K562 (cell line): Measurements from ENCODE around the gene MGAT1. TPM values are rescaled to one million over a fixed set of nuclear protein-coding genes. Genes with fewer than 3 reads are reported as not detected.

Experiments used
- CBFB ChIP-seq: sonication (generic); formaldehyde crosslinking; IDR thresholded peaks from 2 replicates; pipeline ENCODE4 v1.4.0; 2020; ENCODE audit warnings: mild to moderate bottlenecking, missing genetic modification reagents
- CHD1 ChIP-seq: fragments of 200-600 bp; sonication (generic); IDR thresholded peaks from one replicate; pipeline ENCODE4 v1.6.1; 2012; ENCODE audit warnings: mild to moderate bottlenecking, moderate library complexity, low read length, inconsistent platforms
- CREB1 ChIP-seq, 2 experiments: sonication (generic) in 1 of 2; formaldehyde crosslinking in 1 of 2; IDR thresholded peaks; 2 replicates each; pipeline versions ENCODE4 v1.6.1 to v1.8.0; 2012 to 2022; ENCODE audit warnings: inconsistent platforms in 1 of 2, mild to moderate bottlenecking in 1 of 2, missing genetic modification reagents in 1 of 2, moderate library complexity in 1 of 2
- DACH1 ChIP-seq: fragments of 450-650 bp; IDR thresholded peaks from 2 replicates; pipeline ENCODE4 v1.6.1; 2018; ENCODE audit not compliant: partially characterized antibody
- ELF2 ChIP-seq: fragments of 250-450 bp; sonication (Bioruptor Pico); IDR thresholded peaks from 2 replicates; pipeline ENCODE4 v1.5.0; 2021; ENCODE audit warnings: mild to moderate bottlenecking
- GATAD2B ChIP-seq: fragments of 450-650 bp; IDR thresholded peaks from 2 replicates; pipeline ENCODE4 v1.6.1; 2017; ENCODE audit warnings: mild to moderate bottlenecking, borderline replicate concordance
- HDAC1 ChIP-seq, 2 experiments: fragments of 450-650 bp; IDR thresholded peaks; 2 replicates each; pipeline ENCODE4 v1.6.1; 2016 to 2017; ENCODE audit warnings: inconsistent platforms in 1 of 2, mild to moderate bottlenecking in 1 of 2, moderate library complexity in 1 of 2
- IRF1 ChIP-seq: sonication (generic); formaldehyde crosslinking; IDR thresholded peaks from 2 replicates; pipeline ENCODE4 v1.8.0; 2022; ENCODE audit warnings: missing genetic modification reagents, mild to moderate bottlenecking, borderline replicate concordance
- JUNB ChIP-seq: fragments of 450-650 bp; formaldehyde crosslinking; conservative IDR thresholded peaks from 2 replicates; pipeline ENCODE4 v1.4.0; 2020; ENCODE audit warnings: mild to moderate bottlenecking
- PBX2 ChIP-seq, 2 experiments: IDR thresholded peaks in 1 of 2; conservative IDR thresholded peaks in 1 of 2; 2 replicates each; pipeline ENCODE4 v1.6.1; 2016; ENCODE audit warnings: low read depth in 2 of 2, mild to moderate bottlenecking in 1 of 2, missing compliant biosample characterization in 1 of 2, missing genetic modification characterization in 1 of 2, moderate library complexity in 1 of 2
- SIN3B ChIP-seq: fragments of 450-650 bp; IDR thresholded peaks from 2 replicates; pipeline ENCODE4 v1.6.1; 2017; ENCODE audit warnings: low read depth, mild to moderate bottlenecking, moderate library complexity
- TBL1XR1 ChIP-seq, 2 experiments: IDR thresholded peaks; 2 replicates each; pipeline ENCODE4 v1.6.1; 2012; ENCODE audit warnings: improper control_type of control experiment in 2 of 2, low read length in 2 of 2, mild to moderate bottlenecking in 1 of 2
- TCF7 ChIP-seq: sonication (generic); IDR thresholded peaks from 2 replicates; pipeline ENCODE4 v1.6.1; 2016; ENCODE audit warnings: antibody characterized with exemption, borderline replicate concordance
- TFAM ChIP-seq: fragments of 250-450 bp; sonication (Bioruptor Pico); conservative IDR thresholded peaks from 2 replicates; pipeline ENCODE4 v1.5.0; 2021; ENCODE audit warnings: mild to moderate bottlenecking, moderate library complexity
- ZKSCAN1 ChIP-seq: fragments of 150-350 bp; IDR thresholded peaks from 2 replicates; pipeline ENCODE4 v1.6.1; 2016; ENCODE audit warnings: low read depth, low read length
- ZNF184 ChIP-seq: sonication (generic); formaldehyde crosslinking; IDR thresholded peaks from 2 replicates; pipeline ENCODE4 v1.5.0; 2020; ENCODE audit warnings: missing genetic modification reagents
- ZNF41 ChIP-seq: fragments of 250-450 bp; sonication (Bioruptor Pico); conservative IDR thresholded peaks from 2 replicates; pipeline ENCODE4 v1.4.0; 2020; ENCODE audit warnings: mild to moderate bottlenecking
- ZNF644 ChIP-seq: fragments of 200-800 bp; sonication (Bioruptor generic); IDR thresholded peaks from 2 replicates; pipeline ENCODE4 v1.6.1; 2016; ENCODE audit warnings: low read depth, missing genetic modification characterization, missing compliant biosample characterization
- polyA plus RNA-seq, 8 experiments: library from polyadenylated mRNA; depleted of rRNA in 4 of 8; stranded (reverse) in 5 of 8; unstranded in 3 of 8; fragments of >200 nt; fragmentation: Nextera tagmentation in 2 of 8; fragmentation: Illumina TruSeq in 1 of 8; extraction: Ambion mirVana in 2 of 8; extraction: Trizol in 1 of 8; gene quantifications; 2 replicates each; pipeline versions ENCODE4 v1.2.1 to v1.2.3, GENCODE V29; 2011 to 2014; ENCODE audit warnings: inconsistent platforms in 1 of 8, missing spikeins in 1 of 8
- total RNA-seq, 7 experiments: library from RNA; depleted of rRNA in 6 of 7; stranded (reverse); fragments of >200 nt in 6 of 7; fragmentation: Illumina TruSeq in 2 of 7; extraction: Trizol in 2 of 7; gene quantifications; 2 replicates each; pipeline versions ENCODE4 v1.2.1 to v1.2.3, GENCODE V29; 2011 to 2021; ENCODE audit warnings: low replicate concordance in 1 of 7
- TF ChIP-seq, protein P1 (sequence below): fragments of 450-650 bp; IDR thresholded peaks from 2 replicates; pipeline ENCODE4 v1.6.1; 2016; ENCODE audit warnings: antibody characterized with exemption
- TF ChIP-seq, protein P2 (sequence below): sonication (generic); formaldehyde crosslinking; IDR thresholded peaks from 2 replicates; pipeline ENCODE4 v1.8.0; 2022; ENCODE audit warnings: missing genetic modification reagents, mild to moderate bottlenecking, borderline replicate concordance

The MGAT1 gene
- total and polyA plus RNA-seq, 9 of the 15 experiments (the other 6 are each of a cell fraction or from before 2014, with no cell fraction given), result 3.9 to 82.7 (median 44.5) TPM

DNA sequence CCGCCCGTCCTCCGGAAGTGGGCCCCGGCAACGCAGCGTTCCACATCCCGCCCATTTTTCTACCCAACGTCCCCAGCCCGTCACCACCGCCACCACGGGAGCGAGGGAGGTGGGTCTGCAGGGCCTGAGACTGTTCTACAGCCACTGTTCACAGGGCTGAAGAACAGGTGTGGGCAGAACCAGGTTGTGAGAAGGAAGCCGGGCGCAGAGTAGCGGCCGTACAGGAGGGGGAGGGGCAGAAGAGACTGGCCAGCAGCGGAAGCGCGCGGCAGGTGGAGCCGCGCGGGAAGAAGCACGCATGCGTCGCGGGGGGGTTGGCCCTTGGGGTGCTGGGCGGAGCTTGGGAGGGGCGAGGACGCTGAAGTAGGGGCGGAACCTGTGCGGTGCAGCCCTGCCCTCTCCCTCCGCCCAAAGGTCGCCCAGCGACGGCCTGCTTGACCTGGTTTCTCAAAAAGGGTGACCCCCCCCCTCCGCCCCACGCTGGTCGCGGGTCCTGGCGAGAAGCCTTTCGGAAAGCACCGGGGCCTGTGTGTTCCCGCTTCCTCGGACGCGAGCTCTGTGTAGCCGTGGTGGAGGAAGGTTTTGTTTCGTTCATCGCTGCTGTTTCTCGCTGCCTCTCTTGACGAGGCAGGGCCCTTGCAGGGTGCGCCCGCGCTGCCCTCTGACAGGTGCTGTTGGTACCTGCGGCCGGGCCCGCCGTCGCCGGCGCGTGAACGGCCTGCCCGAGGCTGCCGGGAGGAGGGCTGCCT, 7.8 kb upstream of the MGAT1 start (continued):
- TF ChIP-seq ZNF41 (CRISPR knock-in tag), result 0 out of 2 replicates have a peak, but pooled peaks have one; percentile 49
- TF ChIP-seq ZNF644 (tag), result peak; percentile 68
- TF ChIP-seq, protein P1, sequence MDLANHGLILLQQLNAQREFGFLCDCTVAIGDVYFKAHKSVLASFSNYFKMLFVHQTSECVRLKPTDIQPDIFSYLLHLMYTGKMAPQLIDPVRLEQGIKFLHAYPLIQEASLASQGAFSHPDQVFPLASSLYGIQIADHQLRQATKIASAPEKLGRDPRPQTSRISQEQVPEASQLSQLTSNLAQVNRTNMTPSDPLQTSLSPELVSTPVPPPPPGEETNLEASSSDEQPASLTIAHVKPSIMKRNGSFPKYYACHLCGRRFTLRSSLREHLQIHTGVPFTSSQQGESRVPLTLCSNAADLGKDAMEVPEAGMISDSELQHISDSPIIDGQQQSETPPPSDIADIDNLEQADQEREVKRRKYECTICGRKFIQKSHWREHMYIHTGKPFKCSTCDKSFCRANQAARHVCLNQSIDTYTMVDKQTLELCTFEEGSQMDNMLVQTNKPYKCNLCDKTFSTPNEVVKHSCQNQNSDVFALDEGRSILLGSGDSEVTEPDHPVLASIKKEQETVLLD, result peak; percentile 91
- TF ChIP-seq SIN3B, result peak; percentile 69; the same call in 1 of the 2 replicates
- no peak for TF ChIP-seq TCF7
- peak in 1 of 2 experiments; percentile 82; a peak in 2 of 4 replicates for TF ChIP-seq HDAC1 (IDR thresholded peaks at IDR 0.05)
- TF ChIP-seq GATAD2B, result peak; percentile 66; the same call in 1 of the 2 replicates
- TF ChIP-seq ZKSCAN1, result no peak
- no peak for TF ChIP-seq PBX2 (CRISPR knock-in tag; IDR thresholded peaks at IDR 0.05; ENCODE audit: low read depth)
- no peak for TF ChIP-seq PBX2 (tag; conservative IDR thresholded peaks at IDR 0.05; ENCODE audit: low read depth)
- TF ChIP-seq JUNB (CRISPR knock-in tag), result no peak
- no peak; the same call in 1 of the 2 replicates for TF ChIP-seq CREB1 (IDR thresholded peaks at IDR 0.05)
- peak; percentile 57 for TF ChIP-seq CREB1 (CRISPR knock-in tag; IDR thresholded peaks at IDR 0.05)
- no peak for TF ChIP-seq DACH1
- TF ChIP-seq, protein P2, sequence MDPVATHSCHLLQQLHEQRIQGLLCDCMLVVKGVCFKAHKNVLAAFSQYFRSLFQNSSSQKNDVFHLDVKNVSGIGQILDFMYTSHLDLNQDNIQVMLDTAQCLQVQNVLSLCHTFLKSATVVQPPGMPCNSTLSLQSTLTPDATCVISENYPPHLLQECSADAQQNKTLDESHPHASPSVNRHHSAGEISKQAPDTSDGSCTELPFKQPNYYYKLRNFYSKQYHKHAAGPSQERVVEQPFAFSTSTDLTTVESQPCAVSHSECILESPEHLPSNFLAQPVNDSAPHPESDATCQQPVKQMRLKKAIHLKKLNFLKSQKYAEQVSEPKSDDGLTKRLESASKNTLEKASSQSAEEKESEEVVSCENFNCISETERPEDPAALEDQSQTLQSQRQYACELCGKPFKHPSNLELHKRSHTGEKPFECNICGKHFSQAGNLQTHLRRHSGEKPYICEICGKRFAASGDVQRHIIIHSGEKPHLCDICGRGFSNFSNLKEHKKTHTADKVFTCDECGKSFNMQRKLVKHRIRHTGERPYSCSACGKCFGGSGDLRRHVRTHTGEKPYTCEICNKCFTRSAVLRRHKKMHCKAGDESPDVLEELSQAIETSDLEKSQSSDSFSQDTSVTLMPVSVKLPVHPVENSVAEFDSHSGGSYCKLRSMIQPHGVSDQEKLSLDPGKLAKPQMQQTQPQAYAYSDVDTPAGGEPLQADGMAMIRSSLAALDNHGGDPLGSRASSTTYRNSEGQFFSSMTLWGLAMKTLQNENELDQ (CRISPR knock-in tag), result no peak
- no peak for TF ChIP-seq CBFB (CRISPR knock-in tag)
- TF ChIP-seq CHD1, result peak; percentile 62
- no peak for TF ChIP-seq IRF1 (CRISPR knock-in tag)
- TF ChIP-seq ELF2 (CRISPR knock-in tag), result no peak
- no peak for TF ChIP-seq TBL1XR1 (IDR thresholded peaks at IDR 0.05; ENCODE audit: low read length in 2 of 2)
- TF ChIP-seq TFAM (CRISPR knock-in tag), result no peak
- no peak for TF ChIP-seq ZNF184 (CRISPR knock-in tag)
